Measurements from ENCODE around the gene NXPH3.
A peak's percentile ranks its signal among the peaks of the same experiment; 100 is the strongest.

Gene NXPH3

GRCh38 chr17:49598918-49599317, 23.2 kb downstream of the NXPH3 start:
- Histone ChIP-seq H3K9ac (ENCODE audit: low read length in 5 of 5) (no peak overlapping the region), H3K36me3 (ENCODE audit: control insufficient read depth in 5 of 5, insufficient read depth in 5 of 5, low read length in 5 of 5) (peaks cover 15 to 47% (median 34%) of the 10 kb centered on the region in 5 donors), H3K27me3 (ENCODE audit: control insufficient read depth in 5 of 5, insufficient read depth in 4 of 5, low read length in 5 of 5) (no peaks in the 10 kb centered on the region), H3K4me1 (ENCODE audit: control insufficient read depth in 5 of 5, insufficient read depth in 5 of 5, low read length in 5 of 5) (peaks cover 8 to 42% (median 36%) of the 10 kb centered on the region in 5 donors), H3K9me3 (ENCODE audit: control insufficient read depth in 5 of 5, low read length in 5 of 5) (no peaks in the 10 kb centered on the region), H3K27ac (ENCODE audit: low read depth, low read length) (peak overlapping the region; percentile 46), H3K4me3 (ENCODE audit: low read depth in 1 of 5, low read length in 5 of 5) (no peak overlapping the region)

- H3K4me3 ChIP-seq (ENCODE audit: low read depth in 1 of 5, low read length in 5 of 5) = no peak overlapping the region
- no peaks in the 10 kb centered on the region for H3K27me3 ChIP-seq (ENCODE audit: control insufficient read depth in 5 of 5, insufficient read depth in 4 of 5, low read length in 5 of 5)
- H3K36me3 ChIP-seq (ENCODE audit: control insufficient read depth in 5 of 5, insufficient read depth in 5 of 5, low read length in 5 of 5) = peaks cover 19 to 54% (median 42%) of the 10 kb centered on the region in 5 donors
- H3K9ac ChIP-seq (ENCODE audit: low read length in 5 of 5) = no peak overlapping the region
- peaks cover 8 to 45% (median 37%) of the 10 kb centered on the region in 5 donors for H3K4me1 ChIP-seq (ENCODE audit: control insufficient read depth in 5 of 5, insufficient read depth in 5 of 5, low read length in 5 of 5)
- H3K27ac ChIP-seq (ENCODE audit: low read depth, low read length) = no peak overlapping the region
- H3K9me3 ChIP-seq (ENCODE audit: control insufficient read depth in 5 of 5, low read length in 5 of 5) = no peaks in the 10 kb centered on the region
Measured at GRCh38 chr17:49600949-49601348, 25.3 kb downstream of the NXPH3 start.

- no peaks in the 10 kb centered on the region for H3K9me3 ChIP-seq (ENCODE audit: control insufficient read depth in 5 of 5, low read length in 5 of 5)
- H3K27ac ChIP-seq (ENCODE audit: low read depth, low read length) = peak overlapping the region; percentile 70
- peaks cover 23 to 61% (median 47%) of the 10 kb centered on the region in 5 donors for H3K36me3 ChIP-seq (ENCODE audit: control insufficient read depth in 5 of 5, insufficient read depth in 5 of 5, low read length in 5 of 5)
- no peaks in the 10 kb centered on the region for H3K27me3 ChIP-seq (ENCODE audit: control insufficient read depth in 5 of 5, insufficient read depth in 4 of 5, low read length in 5 of 5)
- H3K4me1 ChIP-seq (ENCODE audit: control insufficient read depth in 5 of 5, insufficient read depth in 5 of 5, low read length in 5 of 5) = peaks cover 8 to 39% (median 35%) of the 10 kb centered on the region in 5 donors
- H3K9ac ChIP-seq (ENCODE audit: low read length in 5 of 5) = peak overlapping the region in 2 of 5 donors; percentile 21 to 43
- no peak overlapping the region for H3K4me3 ChIP-seq (ENCODE audit: low read depth in 1 of 5, low read length in 5 of 5)
Measured at GRCh38 chr17:49602783-49603182, 27.1 kb downstream of the NXPH3 start.

DNA sequence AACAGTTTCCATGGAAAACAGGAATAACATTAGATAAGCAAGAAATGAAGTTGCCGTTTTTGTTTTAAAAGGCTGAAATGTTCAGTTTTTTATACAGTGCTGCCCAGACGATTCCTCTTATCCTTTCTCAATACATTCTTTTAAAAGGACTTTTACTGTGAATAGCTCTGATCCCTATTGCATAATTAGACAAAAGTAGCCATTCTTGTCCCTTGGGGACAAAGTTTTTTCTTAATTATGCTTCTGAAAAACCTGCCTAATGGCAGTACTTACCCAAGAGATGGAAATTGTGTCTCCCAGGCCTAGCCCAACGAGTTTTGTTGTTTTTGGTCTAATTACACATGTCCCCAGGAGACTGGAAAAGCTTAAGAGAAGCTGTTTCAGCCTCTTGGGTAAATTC, 27.6 kb downstream of the NXPH3 start:
- peak overlapping the region; percentile 70 for H3K27ac ChIP-seq (ENCODE audit: low read depth, low read length)
- H3K36me3 ChIP-seq (ENCODE audit: control insufficient read depth in 5 of 5, insufficient read depth in 5 of 5, low read length in 5 of 5) = peaks cover 28 to 64% (median 47%) of the 10 kb centered on the region in 5 donors
- peaks cover 3 to 35% (median 30%) of the 10 kb centered on the region in 5 donors for H3K4me1 ChIP-seq (ENCODE audit: control insufficient read depth in 5 of 5, insufficient read depth in 5 of 5, low read length in 5 of 5)
- no peaks in the 10 kb centered on the region for H3K9me3 ChIP-seq (ENCODE audit: control insufficient read depth in 5 of 5, low read length in 5 of 5)
- H3K27me3 ChIP-seq (ENCODE audit: control insufficient read depth in 5 of 5, insufficient read depth in 4 of 5, low read length in 5 of 5) = no peaks in the 10 kb centered on the region
- H3K4me3 ChIP-seq (ENCODE audit: low read depth in 1 of 5, low read length in 5 of 5) = no peak overlapping the region
- peak overlapping the region in 1 of 5 donors; percentile 21 for H3K9ac ChIP-seq (ENCODE audit: low read length in 5 of 5)

GRCh38 chr17:49603720-49604119, 28.0 kb downstream of the NXPH3 start:
- H3K27me3 ChIP-seq (ENCODE audit: control insufficient read depth in 5 of 5, insufficient read depth in 4 of 5, low read length in 5 of 5) = no peaks in the 10 kb centered on the region
- H3K9ac ChIP-seq (ENCODE audit: low read length in 5 of 5) = no peak overlapping the region
- peaks cover 3 to 31% (median 27%) of the 10 kb centered on the region in 5 donors for H3K4me1 ChIP-seq (ENCODE audit: control insufficient read depth in 5 of 5, insufficient read depth in 5 of 5, low read length in 5 of 5)
- H3K36me3 ChIP-seq (ENCODE audit: control insufficient read depth in 5 of 5, insufficient read depth in 5 of 5, low read length in 5 of 5) = peaks cover 32 to 64% (median 48%) of the 10 kb centered on the region in 5 donors
- H3K9me3 ChIP-seq (ENCODE audit: control insufficient read depth in 5 of 5, low read length in 5 of 5) = no peaks in the 10 kb centered on the region
- peak overlapping the region; percentile 70 for H3K27ac ChIP-seq (ENCODE audit: low read depth, low read length)
- H3K4me3 ChIP-seq (ENCODE audit: low read depth in 1 of 5, low read length in 5 of 5) = no peak overlapping the region

GRCh38 chr17:49604314-49604869, 28.7 kb downstream of the NXPH3 start:
- peak overlapping the region; percentile 70 for H3K27ac ChIP-seq (ENCODE audit: low read depth, low read length)

GRCh38 chr17:49610883-49611584, 35.4 kb downstream of the NXPH3 start:
- H3K9ac ChIP-seq (ENCODE audit: low read length in 5 of 5) = peak overlapping the region in 1 of 5 donors; percentile 21
- no peak overlapping the region for H3K4me3 ChIP-seq (ENCODE audit: low read depth in 1 of 5, low read length in 5 of 5)
- no peaks in the 10 kb centered on the region for H3K9me3 ChIP-seq (ENCODE audit: control insufficient read depth in 5 of 5, low read length in 5 of 5)
- H3K4me1 ChIP-seq (ENCODE audit: control insufficient read depth in 5 of 5, insufficient read depth in 5 of 5, low read length in 5 of 5) = peaks cover 6 to 23% (median 17%) of the 10 kb centered on the region in 5 donors
- no peaks in the 10 kb centered on the region for H3K27me3 ChIP-seq (ENCODE audit: control insufficient read depth in 5 of 5, insufficient read depth in 4 of 5, low read length in 5 of 5)
- no peak overlapping the region for H3K27ac ChIP-seq (ENCODE audit: low read depth, low read length)
- H3K36me3 ChIP-seq (ENCODE audit: control insufficient read depth in 5 of 5, insufficient read depth in 5 of 5, low read length in 5 of 5) = peaks cover 30 to 47% (median 33%) of the 10 kb centered on the region in 5 donors

More at GRCh38 chr17:49604314-49604869, 28.7 kb downstream of the NXPH3 start:
- H3K9me3 ChIP-seq (ENCODE audit: control insufficient read depth in 5 of 5, low read length in 5 of 5) = no peaks in the 10 kb centered on the region
- no peaks in the 10 kb centered on the region for H3K27me3 ChIP-seq (ENCODE audit: control insufficient read depth in 5 of 5, insufficient read depth in 4 of 5, low read length in 5 of 5)
- H3K36me3 ChIP-seq (ENCODE audit: control insufficient read depth in 5 of 5, insufficient read depth in 5 of 5, low read length in 5 of 5) = peaks cover 32 to 61% (median 44%) of the 10 kb centered on the region in 5 donors
- H3K4me3 ChIP-seq (ENCODE audit: low read depth in 1 of 5, low read length in 5 of 5) = no peak overlapping the region
- H3K4me1 ChIP-seq (ENCODE audit: control insufficient read depth in 5 of 5, insufficient read depth in 5 of 5, low read length in 5 of 5) = peaks cover 3 to 31% (median 27%) of the 10 kb centered on the region in 5 donors
- H3K9ac ChIP-seq (ENCODE audit: low read length in 5 of 5) = no peak overlapping the region

- Histone ChIP-seq H3K4me1 (ENCODE audit: control insufficient read depth in 5 of 5, insufficient read depth in 5 of 5, low read length in 5 of 5) (peaks cover 10 to 40% (median 34%) of the 10 kb centered on the region in 5 donors), H3K27ac (ENCODE audit: low read depth, low read length) (no peak overlapping the region), H3K9ac (ENCODE audit: low read length in 5 of 5) (no peak overlapping the region), H3K4me3 (ENCODE audit: low read depth in 1 of 5, low read length in 5 of 5) (no peak overlapping the region), H3K27me3 (ENCODE audit: control insufficient read depth in 5 of 5, insufficient read depth in 4 of 5, low read length in 5 of 5) (no peaks in the 10 kb centered on the region), H3K36me3 (ENCODE audit: control insufficient read depth in 5 of 5, insufficient read depth in 5 of 5, low read length in 5 of 5) (peaks cover 20 to 35% (median 21%) of the 10 kb centered on the region in 5 donors), H3K9me3 (ENCODE audit: control insufficient read depth in 5 of 5, low read length in 5 of 5) (no peaks in the 10 kb centered on the region)
Measured at GRCh38 chr17:49612726-49613125, 37.1 kb downstream of the NXPH3 start.

- peaks cover 15 to 35% (median 20%) of the 10 kb centered on the region in 5 donors for H3K36me3 ChIP-seq (ENCODE audit: control insufficient read depth in 5 of 5, insufficient read depth in 5 of 5, low read length in 5 of 5)
- H3K27ac ChIP-seq (ENCODE audit: low read depth, low read length) = no peak overlapping the region
- H3K4me3 ChIP-seq (ENCODE audit: low read depth in 1 of 5, low read length in 5 of 5) = no peak overlapping the region
- H3K27me3 ChIP-seq (ENCODE audit: control insufficient read depth in 5 of 5, insufficient read depth in 4 of 5, low read length in 5 of 5) = no peaks in the 10 kb centered on the region
- H3K9me3 ChIP-seq (ENCODE audit: control insufficient read depth in 5 of 5, low read length in 5 of 5) = no peaks in the 10 kb centered on the region
- peaks cover 10 to 42% (median 35%) of the 10 kb centered on the region in 5 donors for H3K4me1 ChIP-seq (ENCODE audit: control insufficient read depth in 5 of 5, insufficient read depth in 5 of 5, low read length in 5 of 5)
- H3K9ac ChIP-seq (ENCODE audit: low read length in 5 of 5) = no peak overlapping the region
Measured at GRCh38 chr17:49613182-49613800, 37.6 kb downstream of the NXPH3 start.

DNA sequence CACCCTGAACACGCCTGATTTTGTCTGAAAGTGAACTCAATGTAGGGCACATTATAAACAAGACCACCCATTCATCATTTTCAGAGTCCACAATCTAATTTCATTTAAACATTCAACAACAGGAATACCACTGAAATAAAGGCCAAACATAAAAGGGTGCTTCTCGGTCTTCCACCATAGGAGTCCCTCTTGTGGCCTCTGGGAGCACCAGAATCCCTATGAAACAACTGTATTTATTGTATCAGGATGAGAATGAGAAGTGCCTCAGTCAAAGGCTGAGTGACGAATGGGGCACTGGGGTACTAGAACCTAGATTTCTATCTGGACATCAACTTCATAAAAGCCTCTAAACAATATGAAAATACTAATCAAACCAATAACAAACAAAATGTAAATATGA, 40.4 kb downstream of the NXPH3 start:
- H3K27me3 ChIP-seq (ENCODE audit: control insufficient read depth in 5 of 5, insufficient read depth in 4 of 5, low read length in 5 of 5) = no peaks in the 10 kb centered on the region
- peak overlapping the region; percentile 85 for H3K27ac ChIP-seq (ENCODE audit: low read depth, low read length)

More for the DNA sequence above, 40.4 kb downstream of the NXPH3 start:
- Histone ChIP-seq H3K9ac (ENCODE audit: low read length in 5 of 5) (peak overlapping the region in 1 of 5 donors; percentile 0), H3K36me3 (ENCODE audit: control insufficient read depth in 5 of 5, insufficient read depth in 5 of 5, low read length in 5 of 5) (peaks cover 19 to 34% (median 28%) of the 10 kb centered on the region in 5 donors), H3K4me3 (ENCODE audit: low read depth in 1 of 5, low read length in 5 of 5) (peak overlapping the region in 2 of 5 donors; percentile 4 to 23), H3K4me1 (ENCODE audit: control insufficient read depth in 5 of 5, insufficient read depth in 5 of 5, low read length in 5 of 5) (peaks cover 8 to 31% (median 30%) of the 10 kb centered on the region in 5 donors), H3K9me3 (ENCODE audit: control insufficient read depth in 5 of 5, low read length in 5 of 5) (no peaks in the 10 kb centered on the region)

All from subcutaneous abdominal adipose tissue (tissue), 5 donors.